Testis (tissue), 5 donors: ENCODE results near the gene NMNAT1. TPM values are rescaled to one million over a fixed set of nuclear protein-coding genes. Genes with fewer than 3 reads are reported as not detected.

ENCODE experiments used
- DNase-seq: peaks from one replicate; pipeline ENCODE4 v3.0.0-alpha.2; 2019
- H3K27ac ChIP-seq, 2 donors: fragments of 200-600 bp; sonication (generic); one replicate each; pipeline ENCODE4 v1.5.1; 2019
- H3K27me3 ChIP-seq: fragments of 200-600 bp; sonication (generic); one replicate; pipeline ENCODE4 v1.5.1; 2019
- H3K36me3 ChIP-seq: fragments of 200-600 bp; sonication (generic); one replicate; pipeline ENCODE4 v1.5.1; 2017; ENCODE audit warnings: low read depth; ENCODE audit errors: missing control alignments
- H3K4me1 ChIP-seq: fragments of 200-600 bp; sonication (generic); one replicate; pipeline ENCODE4 v1.5.1; 2019
- H3K4me3 ChIP-seq, 2 donors: fragments of 200-600 bp; sonication (generic); one replicate each; pipeline ENCODE4 v1.5.1; 2017 to 2019
- H3K9me3 ChIP-seq: fragments of 200-600 bp; sonication (generic); one replicate; pipeline ENCODE4 v1.5.1; 2017
- POLR2A ChIP-seq: fragments of 450-650 bp; IDR thresholded peaks from one replicate; pipeline ENCODE4 v1.6.1; 2017; ENCODE audit warnings: antibody characterized with exemption, mild to moderate bottlenecking, moderate library complexity
- WGBS, 2 donors: methylation state at CpG; one replicate each; pipeline ENCODE4 v1.1.5; 2018; 5-methylcytosine and 5-hydroxymethylcytosine counted together
- intact Hi-C: fragments of 100-400 bp; cut with DNase I; formaldehyde crosslinking; loops from one replicate; pipeline ENCODE4 v1.15.1; 2023; ENCODE audit warnings: low total_unique reads
- long read RNA-seq, 2 donors: transcript quantifications; one replicate each; lab custom pipeline, GENCODE V29; 2026
- polyA plus RNA-seq: library from polyadenylated mRNA; stranded (reverse); fragments of 350-450 nt; fragmentation: Illumina TruSeq; extraction: RNeasy Lipid Tissue Mini Kit (QIAGEN cat#74804); gene quantifications from one replicate; pipeline ENCODE4 v1.2.3, GENCODE V29; 2014; ENCODE audit warnings: low read depth, low replicate concordance; ENCODE audit not compliant: insufficient read depth
- total RNA-seq, 2 donors: library from RNA; depleted of rRNA; stranded (reverse); fragments of >200 nt; gene quantifications; one replicate each; pipeline ENCODE4 v1.2.3, GENCODE V29; 2016
- TF ChIP-seq, protein P1 (sequence below), 3 experiments: fragments of 450-650 bp in 2 of 3; fragments of 200-600 bp in 1 of 3; sonication (generic) in 1 of 3; IDR thresholded peaks; one replicate each; pipeline ENCODE4 v1.5.1; 2016 to 2019; ENCODE audit warnings: antibody characterized with exemption in 3 of 3, mild to moderate bottlenecking in 2 of 3, moderate library complexity in 1 of 3

NMNAT1 gene
- total RNA-seq (10 to 100 TPM in 1 of 2 donors, 1 to 10 TPM in 1; 8.1 to 13.0 TPM), polyA plus RNA-seq (12.2 TPM)
- long read RNA-seq, donor 1, transcript NMNAT1-201 (5 exons, 3,781 nt), result major isoform, 6 of 6 reads
- long read RNA-seq, donor 1, partial matches to known transcripts, result 0 of 6 reads
- long read RNA-seq, donor 1, other reads (novel, unspliced or antisense), result 0 of 6 reads
- long read RNA-seq, donor 2, transcript NMNAT1-201 (5 exons, 3,781 nt), result major isoform, 6 of 14 reads
- long read RNA-seq, donor 2, partial matches to known transcripts, result 8 of 14 reads
- long read RNA-seq, donor 2, other reads (novel, unspliced or antisense), result 0 of 14 reads

DNA sequence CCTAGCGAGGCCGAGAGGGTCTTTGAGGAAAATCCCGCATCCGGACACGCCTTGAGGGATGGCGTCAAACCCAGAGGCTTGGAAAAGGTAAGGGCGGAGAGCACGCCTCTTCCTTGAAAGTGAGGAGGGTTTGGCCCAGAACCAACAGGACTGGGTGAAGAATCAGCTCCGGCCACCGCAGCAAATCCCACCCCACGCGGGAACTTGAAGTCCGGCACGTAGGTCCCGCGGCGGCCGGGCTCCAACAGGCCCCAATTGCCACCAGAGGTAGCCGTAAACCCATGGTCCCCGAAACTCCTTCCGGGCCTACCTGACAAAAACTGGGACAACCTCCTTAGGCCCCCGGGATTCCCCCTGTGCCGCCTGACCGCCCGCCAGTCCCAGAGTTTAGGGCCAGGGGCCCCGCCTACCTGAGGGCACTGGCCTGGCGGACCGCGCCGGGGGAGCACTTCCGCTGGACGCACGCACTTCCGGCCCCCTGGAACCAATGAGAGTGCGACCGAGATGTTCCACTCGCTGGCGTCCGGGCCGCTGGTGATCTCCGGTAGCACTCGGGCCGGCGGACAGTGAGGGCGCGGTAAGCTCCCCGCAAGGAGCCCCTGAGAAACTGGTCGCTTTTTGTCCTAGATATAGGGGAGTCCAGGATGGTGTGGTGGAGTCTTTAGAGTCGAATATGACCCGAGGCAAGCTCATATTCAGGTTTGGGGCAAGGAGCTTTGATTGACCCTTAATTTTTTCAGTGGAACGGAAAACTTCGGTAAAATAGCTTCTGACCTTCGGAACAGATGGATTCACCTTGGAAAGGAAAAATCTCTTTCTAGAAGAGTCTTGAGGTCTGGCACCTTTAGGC lies at the start of gene NMNAT1, which contains the start of gene LZIC:
TSS of gene NMNAT1 (plus strand) at position 537 of the 850 bp plus-strand sequence. CDS start 28,599 bp downstream, outside the sequence.
TSS of gene LZIC (minus strand) at position 453 of the 850 bp plus-strand sequence. CDS start 6,772 bp downstream, outside the sequence.
- Histone ChIP-seq H3K9me3 (no peaks in the 10 kb centered on the region), H3K27me3 (no peaks in the 10 kb centered on the region), H3K4me1 (no peaks in the 10 kb centered on the region), H3K36me3 (no peaks in the 10 kb centered on the region), H3K27ac (peak within 1 kb of the TSS; percentile 55 to 92), H3K4me3 (peak within 1 kb of the TSS; percentile 77 to 80)
- 0 to 1% methylated on average over 35 to 50 of the region's 53 CpGs for WGBS, 2 donors
- intact Hi-C loops, result loop anchor here (10.0 kb wide), 1 partner anchor 68 kb away; no protein-coding TSS in a partner anchor
- TF ChIP-seq POLR2A, result peak; percentile 7
- TF ChIP-seq, protein P1, sequence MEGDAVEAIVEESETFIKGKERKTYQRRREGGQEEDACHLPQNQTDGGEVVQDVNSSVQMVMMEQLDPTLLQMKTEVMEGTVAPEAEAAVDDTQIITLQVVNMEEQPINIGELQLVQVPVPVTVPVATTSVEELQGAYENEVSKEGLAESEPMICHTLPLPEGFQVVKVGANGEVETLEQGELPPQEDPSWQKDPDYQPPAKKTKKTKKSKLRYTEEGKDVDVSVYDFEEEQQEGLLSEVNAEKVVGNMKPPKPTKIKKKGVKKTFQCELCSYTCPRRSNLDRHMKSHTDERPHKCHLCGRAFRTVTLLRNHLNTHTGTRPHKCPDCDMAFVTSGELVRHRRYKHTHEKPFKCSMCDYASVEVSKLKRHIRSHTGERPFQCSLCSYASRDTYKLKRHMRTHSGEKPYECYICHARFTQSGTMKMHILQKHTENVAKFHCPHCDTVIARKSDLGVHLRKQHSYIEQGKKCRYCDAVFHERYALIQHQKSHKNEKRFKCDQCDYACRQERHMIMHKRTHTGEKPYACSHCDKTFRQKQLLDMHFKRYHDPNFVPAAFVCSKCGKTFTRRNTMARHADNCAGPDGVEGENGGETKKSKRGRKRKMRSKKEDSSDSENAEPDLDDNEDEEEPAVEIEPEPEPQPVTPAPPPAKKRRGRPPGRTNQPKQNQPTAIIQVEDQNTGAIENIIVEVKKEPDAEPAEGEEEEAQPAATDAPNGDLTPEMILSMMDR (IDR thresholded peaks at IDR 0.05), result no peak
- peak; percentile 96 for DNase-seq

DNA sequence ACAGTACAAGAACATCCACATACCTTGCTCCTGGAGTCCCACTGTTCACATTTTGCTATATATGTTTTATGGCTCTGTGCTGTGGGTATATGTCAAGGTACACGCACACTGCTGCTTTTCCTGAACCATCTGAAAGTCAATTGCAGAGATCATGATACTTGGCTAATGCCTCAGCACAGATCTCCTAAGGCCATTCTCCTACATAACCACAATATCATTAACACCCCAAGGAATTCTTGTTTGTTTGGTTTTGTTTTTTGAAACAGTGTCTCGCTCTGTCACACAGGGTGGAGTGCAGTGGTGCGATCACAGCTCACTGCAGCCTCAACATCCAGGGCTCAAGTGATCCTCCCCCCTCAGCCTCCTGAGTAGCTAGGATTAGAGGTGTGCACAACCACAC lies 49.2 kb upstream of the NMNAT1 start:
- Histone ChIP-seq H3K27me3 (no peaks in the 10 kb centered on the region), H3K36me3 (no peaks in the 10 kb centered on the region), H3K4me1 (peaks cover 23% of the 10 kb centered on the region), H3K9me3 (no peaks in the 10 kb centered on the region), H3K27ac (peak overlapping the region in 1 of 2 donors; percentile 23), H3K4me3 (no peak overlapping the region)
- WGBS, 2 donors, result 85 to 90% methylated on average over 3 of the region's 3 CpGs
- intact Hi-C loops, result no loop called here
- DNase-seq, result no peak
- no peak for TF ChIP-seq POLR2A
- TF ChIP-seq, protein P1 (IDR thresholded peaks at IDR 0.05), result no peak

DNA sequence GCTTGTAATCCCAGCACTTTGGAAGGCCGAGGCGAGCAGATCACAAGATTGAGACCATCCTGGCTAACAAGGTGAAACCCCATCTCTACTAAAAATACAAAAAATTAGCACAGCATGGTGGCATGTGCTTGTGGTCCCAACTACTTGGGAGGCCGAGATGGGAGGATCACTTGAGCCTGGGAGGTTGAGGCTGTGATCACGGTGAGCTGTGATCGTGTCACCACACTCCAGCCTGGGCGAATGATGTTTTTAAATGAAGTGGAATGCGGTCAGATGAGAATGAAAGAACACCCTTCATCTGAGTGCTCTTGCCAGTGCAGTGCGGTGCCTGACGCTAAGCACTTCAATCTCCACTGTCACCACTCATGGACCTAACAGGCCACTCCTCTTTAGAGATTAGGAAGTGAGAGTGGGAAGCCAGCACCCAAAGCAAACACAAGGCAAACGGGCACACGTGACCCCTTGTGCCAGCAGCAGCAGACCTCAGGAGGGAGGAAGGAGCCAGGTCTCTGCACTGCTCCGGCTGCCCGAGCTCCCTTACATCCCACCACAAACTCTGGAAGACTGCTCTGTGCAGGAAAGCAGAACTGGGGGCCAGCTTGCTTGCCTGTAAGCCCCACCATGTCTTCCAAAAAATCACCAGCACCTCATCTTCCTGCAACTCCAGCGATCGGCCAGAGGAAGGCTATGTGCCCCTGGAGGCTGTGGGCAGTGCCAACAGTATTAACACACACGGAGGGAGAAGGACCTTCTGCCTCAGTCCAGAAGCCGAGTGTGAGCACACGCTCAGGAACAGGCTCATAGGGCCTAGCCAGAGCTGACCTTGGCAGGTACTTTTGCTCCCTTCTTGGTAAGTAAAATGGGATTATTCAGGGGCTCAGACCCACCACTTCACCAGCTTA lies 42.9 kb upstream of the NMNAT1 start:
- Histone ChIP-seq H3K27ac (peak overlapping the region; percentile 6 to 84), H3K9me3 (no peaks in the 10 kb centered on the region), H3K4me3 (no peak overlapping the region), H3K27me3 (no peaks in the 10 kb centered on the region), H3K4me1 (peaks cover 32% of the 10 kb centered on the region), H3K36me3 (no peaks in the 10 kb centered on the region)
- DNase-seq, result peak; percentile 83
- no peak for TF ChIP-seq POLR2A
- TF ChIP-seq, protein P1 (IDR thresholded peaks at IDR 0.05), result no peak
- intact Hi-C loops, result no loop called here
- 62 to 68% methylated on average over 18 of the region's 18 CpGs for WGBS, 2 donors
